ENCODE results near the gene SIGLEC7.

DNA sequence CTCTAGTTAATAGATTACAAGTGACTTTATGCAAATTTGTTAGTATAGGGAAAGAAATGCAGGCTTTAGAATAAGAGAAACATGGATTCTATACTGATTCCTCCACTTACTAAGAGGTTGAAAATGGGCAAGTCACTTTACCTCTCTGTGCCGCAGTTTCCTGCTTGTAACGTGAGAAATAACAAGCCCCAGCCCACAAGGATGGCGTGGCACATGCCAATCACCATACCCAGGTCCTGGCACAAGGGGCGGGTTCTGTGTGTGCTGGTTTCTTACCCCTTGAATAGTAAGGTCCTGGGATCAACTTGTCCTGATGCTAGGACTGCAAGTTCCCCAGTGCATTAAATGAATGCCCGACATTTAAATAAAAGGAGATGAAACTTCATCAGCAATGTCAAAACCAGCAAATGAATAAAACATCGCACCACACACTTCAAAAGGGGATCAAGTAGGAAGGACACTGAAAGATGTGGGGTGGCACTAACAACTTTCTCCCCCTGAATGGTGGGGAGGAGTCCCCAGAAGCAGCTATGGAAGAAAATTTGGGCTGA, 25.3 kb upstream of the SIGLEC7 start:
- TF ChIP-seq, protein P1, sequence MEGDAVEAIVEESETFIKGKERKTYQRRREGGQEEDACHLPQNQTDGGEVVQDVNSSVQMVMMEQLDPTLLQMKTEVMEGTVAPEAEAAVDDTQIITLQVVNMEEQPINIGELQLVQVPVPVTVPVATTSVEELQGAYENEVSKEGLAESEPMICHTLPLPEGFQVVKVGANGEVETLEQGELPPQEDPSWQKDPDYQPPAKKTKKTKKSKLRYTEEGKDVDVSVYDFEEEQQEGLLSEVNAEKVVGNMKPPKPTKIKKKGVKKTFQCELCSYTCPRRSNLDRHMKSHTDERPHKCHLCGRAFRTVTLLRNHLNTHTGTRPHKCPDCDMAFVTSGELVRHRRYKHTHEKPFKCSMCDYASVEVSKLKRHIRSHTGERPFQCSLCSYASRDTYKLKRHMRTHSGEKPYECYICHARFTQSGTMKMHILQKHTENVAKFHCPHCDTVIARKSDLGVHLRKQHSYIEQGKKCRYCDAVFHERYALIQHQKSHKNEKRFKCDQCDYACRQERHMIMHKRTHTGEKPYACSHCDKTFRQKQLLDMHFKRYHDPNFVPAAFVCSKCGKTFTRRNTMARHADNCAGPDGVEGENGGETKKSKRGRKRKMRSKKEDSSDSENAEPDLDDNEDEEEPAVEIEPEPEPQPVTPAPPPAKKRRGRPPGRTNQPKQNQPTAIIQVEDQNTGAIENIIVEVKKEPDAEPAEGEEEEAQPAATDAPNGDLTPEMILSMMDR (IDR thresholded peaks at IDR 0.05), result no peak
- TF ChIP-seq POLR2A (IDR thresholded peaks at IDR 0.05), result no peak

Measured in lower leg skin (tissue), 3 donors.